ENCODE results near the gene ADAM10.

ADAM10 gene

DNA sequence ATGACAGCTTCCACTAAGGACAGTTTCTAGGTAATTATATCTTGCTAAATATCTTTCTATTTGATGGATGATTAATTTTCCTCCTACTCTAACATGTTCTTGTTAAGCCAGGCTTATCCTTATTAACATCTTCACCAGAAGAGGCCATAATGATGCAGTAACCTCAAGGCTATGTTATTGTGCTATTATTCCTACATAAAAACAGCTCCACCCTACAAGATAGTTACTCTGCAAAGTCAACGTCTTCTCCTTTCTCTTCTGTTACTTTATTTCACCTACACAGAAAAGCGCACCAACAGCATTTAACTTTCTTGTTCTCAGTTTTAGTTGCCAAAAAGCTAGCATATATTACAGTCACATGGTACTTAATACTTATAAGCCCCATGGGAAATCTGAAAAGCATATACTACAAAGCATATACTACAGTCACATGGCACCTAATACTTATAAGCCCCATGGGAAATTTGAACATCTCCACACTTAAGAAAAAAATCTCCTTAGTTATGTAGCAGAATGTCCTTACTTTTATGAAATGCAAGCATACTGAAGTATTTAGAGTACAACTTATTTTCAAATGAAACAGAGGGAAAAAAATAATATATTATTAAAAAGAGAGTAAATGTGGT is 13.4 kb downstream of the ADAM10 start:
- no peak overlapping the region for H3K27ac ChIP-seq
- TF ChIP-seq ZFX (IDR thresholded peaks at IDR 0.05; ENCODE audit: borderline replicate concordance): no peak
- TF ChIP-seq, protein P1, sequence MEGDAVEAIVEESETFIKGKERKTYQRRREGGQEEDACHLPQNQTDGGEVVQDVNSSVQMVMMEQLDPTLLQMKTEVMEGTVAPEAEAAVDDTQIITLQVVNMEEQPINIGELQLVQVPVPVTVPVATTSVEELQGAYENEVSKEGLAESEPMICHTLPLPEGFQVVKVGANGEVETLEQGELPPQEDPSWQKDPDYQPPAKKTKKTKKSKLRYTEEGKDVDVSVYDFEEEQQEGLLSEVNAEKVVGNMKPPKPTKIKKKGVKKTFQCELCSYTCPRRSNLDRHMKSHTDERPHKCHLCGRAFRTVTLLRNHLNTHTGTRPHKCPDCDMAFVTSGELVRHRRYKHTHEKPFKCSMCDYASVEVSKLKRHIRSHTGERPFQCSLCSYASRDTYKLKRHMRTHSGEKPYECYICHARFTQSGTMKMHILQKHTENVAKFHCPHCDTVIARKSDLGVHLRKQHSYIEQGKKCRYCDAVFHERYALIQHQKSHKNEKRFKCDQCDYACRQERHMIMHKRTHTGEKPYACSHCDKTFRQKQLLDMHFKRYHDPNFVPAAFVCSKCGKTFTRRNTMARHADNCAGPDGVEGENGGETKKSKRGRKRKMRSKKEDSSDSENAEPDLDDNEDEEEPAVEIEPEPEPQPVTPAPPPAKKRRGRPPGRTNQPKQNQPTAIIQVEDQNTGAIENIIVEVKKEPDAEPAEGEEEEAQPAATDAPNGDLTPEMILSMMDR (IDR thresholded peaks at IDR 0.05): no peak

DNA sequence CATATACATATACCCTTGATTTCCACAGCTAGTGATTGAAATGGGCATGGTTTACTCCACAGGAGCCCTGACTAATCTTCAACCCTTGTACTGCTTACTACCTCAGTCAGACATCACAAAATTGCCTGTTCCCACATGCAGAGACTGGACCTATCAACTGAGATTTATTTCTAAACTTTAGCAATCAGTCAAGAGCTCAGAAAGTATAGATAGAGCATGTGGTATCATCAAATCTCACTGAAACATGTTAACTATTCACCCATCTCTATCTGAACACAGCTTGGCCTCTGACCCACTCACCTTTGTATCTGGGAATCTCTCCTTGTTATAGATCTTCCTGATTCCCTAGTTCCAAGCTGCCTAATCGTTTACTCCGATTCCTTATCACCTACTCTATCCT is 14.6 kb downstream of the ADAM10 start:
- TF ChIP-seq, protein P1 (IDR thresholded peaks at IDR 0.05): no peak
- no peak for TF ChIP-seq ZFX (IDR thresholded peaks at IDR 0.05; ENCODE audit: borderline replicate concordance)
- no peak overlapping the region for H3K27ac ChIP-seq

DNA sequence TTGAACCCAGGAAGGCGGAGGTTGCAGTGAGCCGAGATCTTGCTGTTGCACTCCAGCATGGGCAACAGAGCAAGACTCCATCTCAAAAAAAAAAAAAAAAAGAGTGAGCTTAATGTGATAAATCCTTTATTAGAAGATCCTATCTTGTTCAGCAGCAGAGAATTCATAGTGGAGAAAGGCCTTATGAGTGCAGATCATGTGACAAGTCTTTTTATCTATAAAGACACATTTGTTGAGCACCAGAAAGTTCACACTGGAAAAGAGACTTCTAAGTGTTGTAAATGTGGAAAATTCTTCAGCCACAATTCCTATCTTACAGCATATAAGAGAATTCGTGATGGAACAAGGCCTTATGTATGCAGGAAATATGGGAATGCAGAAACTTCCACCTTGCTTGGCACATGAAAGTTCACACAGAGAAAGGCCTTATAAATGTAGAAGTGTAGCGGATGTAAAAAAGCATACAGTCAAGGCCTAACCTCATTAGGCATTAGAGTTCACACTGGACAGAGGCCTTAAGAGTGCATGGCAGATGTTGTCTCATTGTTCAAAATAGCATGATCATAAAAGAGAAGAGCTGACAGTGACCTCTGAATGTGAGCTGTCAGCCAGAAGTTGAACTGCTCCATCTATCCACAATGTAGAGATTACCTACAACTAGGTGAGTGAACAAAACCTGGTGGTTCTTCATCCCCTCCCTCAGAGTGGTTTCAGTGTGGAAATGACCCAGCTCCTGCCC is 16.7 kb downstream of the ADAM10 start:
- TF ChIP-seq, protein P1 (IDR thresholded peaks at IDR 0.05): no peak
- TF ChIP-seq ZFX (IDR thresholded peaks at IDR 0.05; ENCODE audit: borderline replicate concordance): no peak
- H3K27ac ChIP-seq: no peak overlapping the region

DNA sequence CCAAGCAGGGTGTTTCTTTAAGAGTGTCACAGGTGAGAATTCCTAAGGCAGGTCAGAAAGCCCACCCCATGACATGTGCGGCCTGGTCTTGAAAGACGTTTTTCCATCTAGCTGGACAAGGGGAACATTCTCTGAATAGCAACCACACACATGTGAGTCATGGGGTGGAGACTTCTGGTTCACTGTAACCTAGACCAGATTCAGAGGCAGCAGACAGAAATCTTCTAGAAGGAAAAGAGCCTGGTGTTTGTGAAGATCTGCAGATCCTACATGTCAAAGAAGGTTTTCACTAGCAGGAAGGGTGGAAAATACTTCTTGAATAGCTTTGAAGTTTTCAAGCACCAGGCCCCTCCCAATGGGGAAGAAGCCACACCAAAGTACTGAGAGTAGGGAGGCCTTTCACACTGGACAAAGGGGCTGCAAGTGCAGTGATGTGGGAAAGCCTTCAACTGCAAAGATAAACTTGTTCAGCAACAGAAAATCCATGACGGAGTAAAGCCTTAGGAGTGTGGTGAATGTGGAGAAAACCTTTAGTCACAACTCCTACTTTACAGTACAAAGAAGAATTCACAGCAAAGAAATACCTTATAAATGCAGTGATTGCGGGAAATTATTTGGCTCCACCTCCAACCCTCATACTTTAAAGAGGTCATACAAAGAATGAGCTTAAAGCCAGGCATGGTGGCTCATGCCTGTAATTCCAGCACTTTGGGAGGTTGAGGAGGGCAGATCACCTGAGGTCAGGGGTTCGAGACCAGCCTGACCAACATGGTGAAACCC is 17.6 kb downstream of the ADAM10 start:
- H3K27ac ChIP-seq: no peak overlapping the region
- no peak for TF ChIP-seq ZFX (IDR thresholded peaks at IDR 0.05; ENCODE audit: borderline replicate concordance)
- TF ChIP-seq, protein P1 (IDR thresholded peaks at IDR 0.05): no peak

DNA sequence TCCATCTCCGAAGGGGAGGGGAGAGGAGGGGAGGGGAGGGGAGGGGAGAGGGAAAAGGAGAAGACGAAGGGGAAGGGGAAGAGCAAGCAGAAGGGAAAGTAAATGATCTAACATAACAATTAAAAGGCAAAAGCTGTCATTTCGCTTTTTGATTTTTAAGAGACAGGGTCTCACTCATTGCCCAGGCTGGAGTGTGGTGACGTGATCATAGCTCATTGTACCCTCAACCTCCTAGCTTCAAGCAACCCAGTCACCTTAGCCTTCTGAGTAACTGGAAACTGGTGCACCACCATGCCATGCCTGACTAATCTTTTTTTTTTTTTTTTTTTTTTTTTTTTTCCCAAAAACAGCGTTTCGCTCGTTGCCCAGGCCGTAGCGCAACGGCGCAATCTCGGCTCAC is 22.6 kb downstream of the ADAM10 start:
- H3K27ac ChIP-seq: no peak overlapping the region
- TF ChIP-seq, protein P1 (IDR thresholded peaks at IDR 0.05): no peak
- no peak for TF ChIP-seq ZFX (IDR thresholded peaks at IDR 0.05; ENCODE audit: borderline replicate concordance)

DNA sequence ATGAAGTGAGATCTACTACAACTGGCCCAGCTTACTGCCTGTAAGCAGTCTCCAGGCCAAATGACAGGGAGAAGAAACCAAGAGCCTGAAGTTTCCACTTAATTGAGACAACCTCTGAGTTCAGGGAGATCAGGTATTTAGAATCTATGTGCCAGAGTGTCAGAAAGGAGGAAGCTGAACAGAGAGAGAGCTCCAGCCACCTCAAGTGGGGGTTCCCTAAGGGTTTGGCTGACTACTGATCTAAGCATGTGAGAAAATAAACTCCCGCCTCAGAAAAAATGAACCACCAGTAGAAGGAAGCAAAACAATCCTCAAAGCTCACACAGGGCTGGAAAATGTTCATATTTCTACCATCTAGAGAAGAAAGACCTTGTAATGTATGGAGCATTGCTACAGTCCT is 25.0 kb downstream of the ADAM10 start:
- TF ChIP-seq ZFX (IDR thresholded peaks at IDR 0.05; ENCODE audit: borderline replicate concordance): no peak
- TF ChIP-seq, protein P1 (IDR thresholded peaks at IDR 0.05): no peak
- no peak overlapping the region for H3K27ac ChIP-seq
